ENCODE results near the gene CPEB1. TPM values are rescaled to one million over a fixed set of nuclear protein-coding genes. Genes with fewer than 3 reads are reported as not detected.

The CPEB1 gene
- total and polyA plus RNA-seq, 2 experiments from 2014 or later: 4.1 to 9.4 TPM

DNA sequence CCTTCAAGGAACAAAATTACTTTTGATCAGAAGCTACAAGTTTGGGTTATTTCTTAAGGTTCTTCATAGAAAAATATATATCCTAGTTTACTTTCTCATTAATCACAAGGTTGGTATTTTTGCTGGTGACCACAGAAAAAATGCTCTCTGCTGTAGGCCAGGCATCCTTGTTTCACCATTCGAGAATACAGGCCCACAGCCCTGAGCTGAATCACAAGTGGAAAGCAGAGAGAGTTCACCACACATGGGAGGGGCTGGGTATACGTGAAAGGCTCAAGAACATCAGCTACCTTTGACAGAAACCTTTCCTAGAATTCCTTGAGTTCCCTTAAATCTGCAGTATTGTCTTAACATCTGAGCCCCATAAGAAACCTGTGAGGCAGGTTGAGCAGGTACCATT, 23.2 kb downstream of the CPEB1 start:
- ATAC-seq (no peak), DNase-seq (ENCODE audit: low spot score) (no peak)
- H3K4me1 Mint-ChIP-seq: no peaks in the 10 kb centered on the region
- H3K27me3 Mint-ChIP-seq (ENCODE audit: insufficient read depth, low read depth, poor library complexity): peaks cover 2% of the 10 kb centered on the region
- no peak overlapping the region for H3K4me3 Mint-ChIP-seq
- Histone ChIP-seq H3K4me1 (ENCODE audit: insufficient read depth) (no peaks in the 10 kb centered on the region), H3K4me2 (no peak overlapping the region), H3K27ac (ENCODE audit: low read depth) (no peak overlapping the region), H3F3A (replicated peaks; ENCODE audit: low read depth) (no peaks in the 10 kb centered on the region), H2AFZ (no peak overlapping the region), H3K27me3 (ENCODE audit: insufficient read depth) (no peaks in the 10 kb centered on the region), H3K9me2 (ENCODE audit: insufficient read depth) (no peaks in the 10 kb centered on the region), H3K36me3 (ENCODE audit: insufficient read depth) (no peaks in the 10 kb centered on the region), H4K20me1 (replicated peaks; ENCODE audit: insufficient read depth) (no peaks in the 10 kb centered on the region), H3K79me2 (replicated peaks; ENCODE audit: insufficient read depth) (no peaks in the 10 kb centered on the region), H3K4me3 (no peak overlapping the region)
- H3K27ac Mint-ChIP-seq: no peak overlapping the region
- no peaks in the 10 kb centered on the region for H3K36me3 Mint-ChIP-seq (ENCODE audit: low read depth)
- H3K9me3 Mint-ChIP-seq: no peaks in the 10 kb centered on the region
- TF ChIP-seq STAT1 (IDR thresholded peaks at IDR 0.05; ENCODE audit: unreplicated experiment) (no peak), CTCF (conservative IDR thresholded peaks at IDR 0.05; ENCODE audit: low read depth in 2 of 2) (no peak), CREB1 (CRISPR knock-in tag; IDR thresholded peaks at IDR 0.05; ENCODE audit: low read depth) (no peak), EZH2 (IDR thresholded peaks at IDR 0.05; ENCODE audit: low read depth, unreplicated experiment) (no peak), EZH2phosphoT487 (IDR thresholded peaks at IDR 0.05; ENCODE audit: unreplicated experiment) (no peak), JUNB (IDR thresholded peaks at IDR 0.05; ENCODE audit: unreplicated experiment) (no peak), NANOG (IDR thresholded peaks at IDR 0.05; ENCODE audit: borderline replicate concordance) (no peak), ZNF331 (CRISPR knock-in tag; IDR thresholded peaks at IDR 0.05; ENCODE audit: low read depth) (no peak), POLR2AphosphoS5 (IDR thresholded peaks at IDR 0.05; ENCODE audit: low read depth) (no peak), ZNF114 (CRISPR knock-in tag; IDR thresholded peaks at IDR 0.05) (no peak)
- TF ChIP-seq, protein P1, sequence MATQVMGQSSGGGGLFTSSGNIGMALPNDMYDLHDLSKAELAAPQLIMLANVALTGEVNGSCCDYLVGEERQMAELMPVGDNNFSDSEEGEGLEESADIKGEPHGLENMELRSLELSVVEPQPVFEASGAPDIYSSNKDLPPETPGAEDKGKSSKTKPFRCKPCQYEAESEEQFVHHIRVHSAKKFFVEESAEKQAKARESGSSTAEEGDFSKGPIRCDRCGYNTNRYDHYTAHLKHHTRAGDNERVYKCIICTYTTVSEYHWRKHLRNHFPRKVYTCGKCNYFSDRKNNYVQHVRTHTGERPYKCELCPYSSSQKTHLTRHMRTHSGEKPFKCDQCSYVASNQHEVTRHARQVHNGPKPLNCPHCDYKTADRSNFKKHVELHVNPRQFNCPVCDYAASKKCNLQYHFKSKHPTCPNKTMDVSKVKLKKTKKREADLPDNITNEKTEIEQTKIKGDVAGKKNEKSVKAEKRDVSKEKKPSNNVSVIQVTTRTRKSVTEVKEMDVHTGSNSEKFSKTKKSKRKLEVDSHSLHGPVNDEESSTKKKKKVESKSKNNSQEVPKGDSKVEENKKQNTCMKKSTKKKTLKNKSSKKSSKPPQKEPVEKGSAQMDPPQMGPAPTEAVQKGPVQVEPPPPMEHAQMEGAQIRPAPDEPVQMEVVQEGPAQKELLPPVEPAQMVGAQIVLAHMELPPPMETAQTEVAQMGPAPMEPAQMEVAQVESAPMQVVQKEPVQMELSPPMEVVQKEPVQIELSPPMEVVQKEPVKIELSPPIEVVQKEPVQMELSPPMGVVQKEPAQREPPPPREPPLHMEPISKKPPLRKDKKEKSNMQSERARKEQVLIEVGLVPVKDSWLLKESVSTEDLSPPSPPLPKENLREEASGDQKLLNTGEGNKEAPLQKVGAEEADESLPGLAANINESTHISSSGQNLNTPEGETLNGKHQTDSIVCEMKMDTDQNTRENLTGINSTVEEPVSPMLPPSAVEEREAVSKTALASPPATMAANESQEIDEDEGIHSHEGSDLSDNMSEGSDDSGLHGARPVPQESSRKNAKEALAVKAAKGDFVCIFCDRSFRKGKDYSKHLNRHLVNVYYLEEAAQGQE (IDR thresholded peaks at IDR 0.05; ENCODE audit: unreplicated experiment): no peak
- TF ChIP-seq, protein P2, sequence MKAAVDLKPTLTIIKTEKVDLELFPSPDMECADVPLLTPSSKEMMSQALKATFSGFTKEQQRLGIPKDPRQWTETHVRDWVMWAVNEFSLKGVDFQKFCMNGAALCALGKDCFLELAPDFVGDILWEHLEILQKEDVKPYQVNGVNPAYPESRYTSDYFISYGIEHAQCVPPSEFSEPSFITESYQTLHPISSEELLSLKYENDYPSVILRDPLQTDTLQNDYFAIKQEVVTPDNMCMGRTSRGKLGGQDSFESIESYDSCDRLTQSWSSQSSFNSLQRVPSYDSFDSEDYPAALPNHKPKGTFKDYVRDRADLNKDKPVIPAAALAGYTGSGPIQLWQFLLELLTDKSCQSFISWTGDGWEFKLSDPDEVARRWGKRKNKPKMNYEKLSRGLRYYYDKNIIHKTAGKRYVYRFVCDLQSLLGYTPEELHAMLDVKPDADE (IDR thresholded peaks at IDR 0.05): no peak
- TF ChIP-seq, protein P3, sequence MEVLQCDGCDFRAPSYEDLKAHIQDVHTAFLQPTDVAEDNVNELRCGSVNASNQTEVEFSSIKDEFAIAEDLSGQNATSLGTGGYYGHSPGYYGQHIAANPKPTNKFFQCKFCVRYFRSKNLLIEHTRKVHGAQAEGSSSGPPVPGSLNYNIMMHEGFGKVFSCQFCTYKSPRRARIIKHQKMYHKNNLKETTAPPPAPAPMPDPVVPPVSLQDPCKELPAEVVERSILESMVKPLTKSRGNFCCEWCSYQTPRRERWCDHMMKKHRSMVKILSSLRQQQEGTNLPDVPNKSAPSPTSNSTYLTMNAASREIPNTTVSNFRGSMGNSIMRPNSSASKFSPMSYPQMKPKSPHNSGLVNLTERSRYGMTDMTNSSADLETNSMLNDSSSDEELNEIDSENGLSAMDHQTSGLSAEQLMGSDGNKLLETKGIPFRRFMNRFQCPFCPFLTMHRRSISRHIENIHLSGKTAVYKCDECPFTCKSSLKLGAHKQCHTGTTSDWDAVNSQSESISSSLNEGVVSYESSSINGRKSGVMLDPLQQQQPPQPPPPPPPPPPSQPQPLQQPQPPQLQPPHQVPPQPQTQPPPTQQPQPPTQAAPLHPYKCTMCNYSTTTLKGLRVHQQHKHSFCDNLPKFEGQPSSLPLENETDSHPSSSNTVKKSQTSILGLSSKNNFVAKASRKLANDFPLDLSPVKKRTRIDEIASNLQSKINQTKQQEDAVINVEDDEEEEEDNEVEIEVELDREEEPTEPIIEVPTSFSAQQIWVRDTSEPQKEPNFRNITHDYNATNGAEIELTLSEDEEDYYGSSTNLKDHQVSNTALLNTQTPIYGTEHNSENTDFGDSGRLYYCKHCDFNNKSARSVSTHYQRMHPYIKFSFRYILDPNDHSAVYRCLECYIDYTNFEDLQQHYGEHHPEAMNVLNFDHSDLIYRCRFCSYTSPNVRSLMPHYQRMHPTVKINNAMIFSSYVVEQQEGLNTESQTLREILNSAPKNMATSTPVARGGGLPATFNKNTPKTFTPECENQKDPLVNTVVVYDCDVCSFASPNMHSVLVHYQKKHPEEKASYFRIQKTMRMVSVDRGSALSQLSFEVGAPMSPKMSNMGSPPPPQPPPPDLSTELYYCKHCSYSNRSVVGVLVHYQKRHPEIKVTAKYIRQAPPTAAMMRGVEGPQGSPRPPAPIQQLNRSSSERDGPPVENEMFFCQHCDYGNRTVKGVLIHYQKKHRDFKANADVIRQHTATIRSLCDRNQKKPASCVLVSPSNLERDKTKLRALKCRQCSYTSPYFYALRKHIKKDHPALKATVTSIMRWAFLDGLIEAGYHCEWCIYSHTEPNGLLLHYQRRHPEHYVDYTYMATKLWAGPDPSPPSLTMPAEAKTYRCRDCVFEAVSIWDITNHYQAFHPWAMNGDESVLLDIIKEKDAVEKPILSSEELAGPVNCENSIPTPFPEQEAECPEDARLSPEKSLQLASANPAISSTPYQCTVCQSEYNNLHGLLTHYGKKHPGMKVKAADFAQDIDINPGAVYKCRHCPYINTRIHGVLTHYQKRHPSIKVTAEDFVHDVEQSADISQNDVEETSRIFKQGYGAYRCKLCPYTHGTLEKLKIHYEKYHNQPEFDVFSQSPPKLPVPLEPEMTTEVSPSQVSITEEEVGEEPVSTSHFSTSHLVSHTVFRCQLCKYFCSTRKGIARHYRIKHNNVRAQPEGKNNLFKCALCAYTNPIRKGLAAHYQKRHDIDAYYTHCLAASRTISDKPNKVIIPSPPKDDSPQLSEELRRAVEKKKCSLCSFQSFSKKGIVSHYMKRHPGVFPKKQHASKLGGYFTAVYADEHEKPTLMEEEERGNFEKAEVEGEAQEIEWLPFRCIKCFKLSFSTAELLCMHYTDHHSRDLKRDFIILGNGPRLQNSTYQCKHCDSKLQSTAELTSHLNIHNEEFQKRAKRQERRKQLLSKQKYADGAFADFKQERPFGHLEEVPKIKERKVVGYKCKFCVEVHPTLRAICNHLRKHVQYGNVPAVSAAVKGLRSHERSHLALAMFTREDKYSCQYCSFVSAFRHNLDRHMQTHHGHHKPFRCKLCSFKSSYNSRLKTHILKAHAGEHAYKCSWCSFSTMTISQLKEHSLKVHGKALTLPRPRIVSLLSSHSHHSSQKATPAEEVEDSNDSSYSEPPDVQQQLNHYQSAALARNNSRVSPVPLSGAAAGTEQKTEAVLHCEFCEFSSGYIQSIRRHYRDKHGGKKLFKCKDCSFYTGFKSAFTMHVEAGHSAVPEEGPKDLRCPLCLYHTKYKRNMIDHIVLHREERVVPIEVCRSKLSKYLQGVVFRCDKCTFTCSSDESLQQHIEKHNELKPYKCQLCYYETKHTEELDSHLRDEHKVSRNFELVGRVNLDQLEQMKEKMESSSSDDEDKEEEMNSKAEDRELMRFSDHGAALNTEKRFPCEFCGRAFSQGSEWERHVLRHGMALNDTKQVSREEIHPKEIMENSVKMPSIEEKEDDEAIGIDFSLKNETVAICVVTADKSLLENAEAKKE (CRISPR knock-in tag; IDR thresholded peaks at IDR 0.05): no peak
